GM18520 (cell line): ENCODE data around the gene FKBP9.
A peak's percentile ranks its signal among the peaks of the same experiment; 100 is the strongest.
"Not testable (repeated sequence)": the region's sequence is repeated elsewhere in the genome, so short reads cannot be mapped to it uniquely, and the experiment has no call there.

ENCODE experiments used
- ATAC-seq: cut with Tn5 transposase; IDR thresholded peaks from one replicate; pipeline ENCODE4 v1.9.1; 2021; ENCODE audit not compliant: unreplicated experiment

FKBP9 gene, protein sequence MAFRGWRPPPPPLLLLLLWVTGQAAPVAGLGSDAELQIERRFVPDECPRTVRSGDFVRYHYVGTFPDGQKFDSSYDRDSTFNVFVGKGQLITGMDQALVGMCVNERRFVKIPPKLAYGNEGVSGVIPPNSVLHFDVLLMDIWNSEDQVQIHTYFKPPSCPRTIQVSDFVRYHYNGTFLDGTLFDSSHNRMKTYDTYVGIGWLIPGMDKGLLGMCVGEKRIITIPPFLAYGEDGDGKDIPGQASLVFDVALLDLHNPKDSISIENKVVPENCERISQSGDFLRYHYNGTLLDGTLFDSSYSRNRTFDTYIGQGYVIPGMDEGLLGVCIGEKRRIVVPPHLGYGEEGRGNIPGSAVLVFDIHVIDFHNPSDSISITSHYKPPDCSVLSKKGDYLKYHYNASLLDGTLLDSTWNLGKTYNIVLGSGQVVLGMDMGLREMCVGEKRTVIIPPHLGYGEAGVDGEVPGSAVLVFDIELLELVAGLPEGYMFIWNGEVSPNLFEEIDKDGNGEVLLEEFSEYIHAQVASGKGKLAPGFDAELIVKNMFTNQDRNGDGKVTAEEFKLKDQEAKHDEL

DNA sequence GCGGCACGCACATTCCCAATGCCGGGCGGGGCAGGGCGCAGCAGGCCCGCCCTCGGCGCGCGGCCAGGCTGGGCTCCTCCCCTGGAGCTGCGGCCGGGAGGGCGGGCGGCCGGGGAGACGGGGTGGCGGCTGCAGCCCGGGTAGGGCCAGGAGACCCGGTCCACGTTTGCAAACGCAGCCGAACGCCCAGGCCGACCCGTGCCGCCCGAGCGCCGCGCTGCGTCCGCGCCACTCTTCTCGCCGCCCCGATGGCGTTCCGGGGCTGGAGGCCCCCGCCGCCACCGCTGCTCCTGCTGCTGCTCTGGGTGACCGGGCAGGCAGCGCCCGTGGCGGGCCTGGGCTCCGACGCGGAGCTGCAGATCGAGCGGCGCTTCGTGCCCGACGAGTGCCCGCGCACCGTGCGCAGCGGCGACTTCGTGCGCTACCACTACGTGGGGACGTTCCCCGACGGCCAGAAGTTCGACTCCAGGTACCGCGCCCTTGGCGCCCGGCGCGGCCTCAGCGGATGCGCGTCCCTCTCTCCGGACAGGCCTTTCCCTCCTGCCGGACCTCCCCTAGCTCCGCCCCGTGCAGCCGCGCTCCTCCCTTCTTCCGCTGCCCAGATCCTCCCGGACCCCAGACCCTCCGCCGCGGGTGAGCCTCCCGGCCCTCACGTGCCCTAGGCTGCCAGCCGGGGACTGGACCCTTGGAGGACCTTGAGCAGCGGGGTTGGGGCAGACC is at the start of gene FKBP9:
FKBP9 (plus strand) TSS at position 115 of the 720 bp plus-strand sequence; CDS start at position 249, 134 bp downstream.
- no peak for ATAC-seq

DNA sequence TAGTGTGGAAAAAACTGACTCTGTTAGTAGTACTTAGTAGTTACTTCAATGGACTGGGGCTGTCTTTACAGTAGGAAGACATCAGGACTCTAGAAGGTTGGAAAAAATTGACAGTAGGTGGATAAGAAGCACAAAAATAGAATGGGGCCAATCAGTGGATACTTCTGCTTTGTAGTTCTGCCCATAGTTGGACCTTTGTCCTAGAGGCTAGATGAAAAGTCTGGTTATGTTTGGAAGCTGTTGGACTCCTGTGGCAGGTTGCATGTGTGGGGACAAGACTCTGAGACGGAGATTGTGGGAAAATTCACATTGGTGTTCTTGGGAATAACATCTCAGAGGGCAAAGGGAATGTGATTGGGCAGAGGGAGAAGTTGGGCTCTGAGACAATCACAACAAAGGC is 47.0 kb upstream of the FKBP9 start:
- no peak for ATAC-seq

DNA sequence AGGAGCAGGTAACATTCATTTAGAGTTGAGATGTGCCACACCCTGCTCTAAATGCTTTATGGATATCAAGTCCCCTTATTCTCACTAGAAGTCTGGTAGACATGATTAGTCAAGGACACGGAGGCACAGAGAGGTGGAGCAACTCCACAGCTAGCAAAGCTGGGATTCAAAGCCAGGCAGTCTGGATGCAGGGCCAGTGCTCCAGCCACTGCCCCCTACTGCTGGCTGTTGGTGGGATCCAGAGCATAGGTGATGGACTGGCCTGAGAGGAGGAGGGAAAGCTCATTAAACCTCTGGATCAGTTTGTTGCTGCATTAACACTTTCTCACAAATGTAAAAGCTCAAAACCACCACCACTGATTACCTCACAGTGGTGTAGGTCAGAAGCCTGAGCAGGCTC is 43.1 kb upstream of the FKBP9 start:
- ATAC-seq = no peak

DNA sequence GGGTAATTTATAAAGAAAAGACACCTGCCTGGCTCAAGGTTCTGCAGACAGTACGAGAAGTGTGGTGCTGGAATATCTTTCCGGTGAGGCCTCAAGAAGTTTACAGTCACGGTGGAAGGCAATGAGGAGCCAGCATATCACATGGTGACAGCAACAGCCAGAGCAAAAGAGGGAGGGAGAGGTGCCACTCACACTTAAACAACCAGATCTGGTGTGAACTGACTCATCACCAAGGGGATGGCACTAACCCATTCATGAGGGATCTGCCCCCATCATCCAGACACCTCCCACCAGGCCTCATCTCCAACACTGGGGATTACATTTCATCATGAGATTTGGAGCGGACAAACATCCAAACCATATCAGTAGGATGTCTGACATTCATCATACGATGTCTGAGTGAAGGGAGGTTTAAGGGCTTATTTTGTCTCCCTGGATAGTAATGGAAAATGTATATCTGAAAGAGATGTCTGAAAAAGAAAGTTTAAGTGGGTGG is 42.2 kb upstream of the FKBP9 start:
- no peak for ATAC-seq

DNA sequence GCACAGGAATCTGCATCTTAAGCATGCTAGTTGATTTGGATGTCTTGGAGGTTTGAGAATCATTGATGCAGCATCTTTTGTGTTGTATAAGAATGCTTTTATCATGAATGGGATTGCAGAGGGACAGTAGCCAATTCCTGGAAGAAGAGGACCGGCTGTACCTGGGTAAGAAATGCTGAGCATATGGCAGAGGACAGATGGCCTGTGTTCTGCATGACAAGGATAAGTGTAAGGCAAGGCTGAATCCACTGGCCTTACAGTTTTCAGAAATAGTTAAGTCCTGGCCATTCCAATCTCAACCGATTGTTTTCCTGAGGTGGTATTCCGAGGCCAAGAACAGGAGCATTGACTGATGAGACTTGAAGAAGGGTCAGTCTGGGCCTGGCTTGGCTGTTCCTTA is 41.2 kb upstream of the FKBP9 start:
- ATAC-seq = no peak

DNA sequence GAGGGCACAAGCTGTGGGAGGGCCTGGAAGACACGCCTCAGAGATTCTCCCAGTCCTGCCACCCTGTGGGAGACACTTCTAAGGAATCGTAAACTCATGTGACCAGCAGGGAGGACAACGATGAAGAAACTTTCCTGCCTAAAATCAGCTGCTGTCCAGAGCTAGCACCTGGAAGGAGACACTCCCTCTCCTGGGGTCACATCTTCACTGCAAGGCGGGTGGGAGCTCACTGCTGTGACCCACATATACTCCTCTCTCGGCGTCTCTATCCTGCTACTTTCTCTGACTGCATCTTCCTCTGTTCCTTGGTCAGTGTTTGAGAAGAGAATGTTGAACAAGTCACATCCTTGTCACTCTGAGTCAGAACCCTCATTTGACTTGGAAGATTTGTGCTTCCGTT is 40.2 kb upstream of the FKBP9 start:
- not testable (repeated sequence) for ATAC-seq

DNA sequence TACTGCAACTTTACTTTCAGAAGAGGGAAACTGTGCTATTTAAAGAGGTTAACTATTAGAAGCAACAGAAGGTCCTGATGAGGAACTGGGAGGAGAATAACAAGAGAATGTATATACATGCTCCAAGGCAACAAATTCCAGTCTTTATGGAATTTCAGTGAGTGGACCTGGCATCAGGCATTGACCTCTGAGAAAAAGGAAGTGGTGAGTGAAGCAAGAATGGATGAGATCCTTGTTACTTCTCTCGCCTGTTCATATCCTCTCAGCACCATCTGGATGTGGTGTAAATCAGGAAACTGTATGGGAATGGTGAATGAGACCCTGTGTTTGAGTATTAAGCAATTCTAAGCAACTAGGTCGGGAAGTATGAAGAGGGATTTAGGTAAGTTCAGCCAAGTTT is 35.3 kb upstream of the FKBP9 start:
- no peak for ATAC-seq

DNA sequence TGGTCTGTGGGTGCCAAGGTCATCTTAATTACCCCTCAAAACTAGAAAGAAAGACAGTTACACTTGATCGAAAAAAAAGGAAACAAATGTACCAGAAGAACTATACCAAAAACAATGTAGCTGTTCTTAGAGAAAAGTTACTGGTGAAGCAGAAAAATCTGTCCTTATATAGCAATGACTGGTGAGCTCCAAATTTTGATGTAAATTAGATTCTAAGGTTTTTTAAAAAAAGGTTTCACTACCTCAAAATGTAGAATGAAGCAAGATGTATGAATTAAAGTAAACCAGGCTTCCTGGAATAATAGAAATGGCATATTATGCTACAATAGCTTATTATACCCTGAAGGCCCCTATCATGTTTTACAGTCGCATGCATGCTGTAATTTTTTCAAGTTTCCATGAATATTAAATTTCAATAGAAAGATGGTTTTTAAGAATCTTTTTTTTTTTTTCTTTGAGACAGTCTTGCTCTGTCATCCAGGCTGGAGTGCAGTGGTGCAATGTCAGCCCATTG is 28.4 kb upstream of the FKBP9 start:
- ATAC-seq = no peak

DNA sequence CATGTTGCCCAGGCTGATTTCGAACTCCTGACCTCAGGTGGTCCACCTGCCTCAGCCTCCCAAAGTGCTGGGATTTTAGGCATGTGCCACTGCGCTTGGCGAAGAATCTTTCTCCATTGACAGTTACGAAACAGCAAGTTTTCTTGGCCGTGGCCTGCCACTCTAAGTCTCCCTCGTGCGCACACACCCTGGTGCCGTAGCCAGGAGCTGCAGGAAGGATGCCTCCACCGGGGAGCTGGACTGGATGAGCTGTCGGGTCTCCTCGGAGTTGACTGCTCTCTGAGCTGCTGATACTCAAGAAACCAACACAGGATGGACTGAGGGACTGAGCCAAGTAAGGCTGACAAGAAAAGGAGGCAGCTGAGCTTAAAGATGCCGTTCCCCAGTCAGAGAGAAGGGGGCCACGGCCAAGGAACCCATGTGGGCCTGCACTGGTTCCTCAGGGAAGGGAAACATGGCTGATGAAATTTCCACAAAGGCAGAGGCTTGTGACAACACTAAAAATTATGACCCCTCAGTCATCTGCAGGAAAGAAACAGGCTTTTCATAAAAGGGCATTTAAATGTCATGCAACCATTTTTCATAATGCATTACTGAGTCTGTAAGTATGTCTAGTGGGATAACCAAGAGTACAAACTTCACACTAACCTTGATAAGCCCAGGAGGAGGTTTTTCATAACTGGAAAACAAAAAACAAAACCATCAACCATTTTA is 27.7 kb upstream of the FKBP9 start:
- no peak for ATAC-seq

DNA sequence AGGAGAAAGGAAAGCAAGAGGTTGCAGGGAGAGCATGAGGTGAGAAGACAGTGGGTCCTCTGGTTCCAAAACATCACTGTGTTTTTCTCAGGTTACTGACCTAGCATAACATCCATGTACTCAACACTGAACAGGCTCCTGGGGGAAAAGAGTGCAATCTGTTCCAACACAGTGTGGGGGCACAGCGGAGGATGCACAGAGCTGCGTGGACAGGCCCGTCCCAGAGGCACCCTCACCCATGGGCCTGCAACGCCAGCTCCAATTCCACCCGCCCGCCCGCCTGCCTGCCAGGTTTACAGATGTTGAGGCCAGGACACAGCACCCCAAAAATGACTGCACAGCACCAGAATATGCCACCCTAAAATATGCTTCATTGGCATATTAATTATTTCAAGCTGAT is 26.9 kb upstream of the FKBP9 start:
- ATAC-seq = no peak

DNA sequence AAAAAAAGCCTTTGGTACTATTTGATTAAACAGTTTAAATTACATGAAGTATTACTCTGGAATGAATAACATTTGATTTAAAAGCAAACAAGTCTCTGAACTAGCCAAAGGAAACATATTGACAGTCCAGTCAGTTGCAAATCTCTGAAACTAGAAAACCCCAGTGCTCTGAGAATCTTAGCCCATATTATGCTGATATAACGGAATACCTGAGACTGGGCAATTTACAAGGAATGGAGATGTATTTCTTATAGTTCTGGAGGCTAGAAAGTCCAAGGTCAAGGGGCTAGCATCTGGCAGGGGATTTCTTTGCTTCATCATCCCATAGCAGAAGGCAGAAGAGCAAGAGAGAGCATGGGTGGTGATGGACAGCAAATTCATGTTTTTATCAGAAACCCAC is 21.7 kb upstream of the FKBP9 start:
- ATAC-seq = no peak

DNA sequence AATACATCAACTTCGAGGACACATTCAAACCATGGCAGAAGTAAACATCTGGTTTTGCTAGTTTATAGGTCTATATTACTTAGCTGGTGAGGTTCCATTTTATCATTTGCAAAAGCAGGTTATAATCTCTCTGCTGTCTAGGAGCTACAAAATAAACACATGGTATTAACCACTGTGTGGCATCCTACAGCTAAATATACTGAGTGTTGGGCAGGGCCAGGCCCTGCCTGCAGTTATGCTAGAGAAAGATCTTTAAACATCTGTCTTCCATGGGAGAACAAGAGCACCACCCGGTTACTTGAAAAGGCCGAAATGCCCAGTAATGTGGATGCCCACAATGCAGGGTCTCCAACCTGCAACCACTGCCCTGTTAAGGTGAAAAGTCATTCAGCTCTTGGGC is 20.6 kb upstream of the FKBP9 start:
- no peak for ATAC-seq

DNA sequence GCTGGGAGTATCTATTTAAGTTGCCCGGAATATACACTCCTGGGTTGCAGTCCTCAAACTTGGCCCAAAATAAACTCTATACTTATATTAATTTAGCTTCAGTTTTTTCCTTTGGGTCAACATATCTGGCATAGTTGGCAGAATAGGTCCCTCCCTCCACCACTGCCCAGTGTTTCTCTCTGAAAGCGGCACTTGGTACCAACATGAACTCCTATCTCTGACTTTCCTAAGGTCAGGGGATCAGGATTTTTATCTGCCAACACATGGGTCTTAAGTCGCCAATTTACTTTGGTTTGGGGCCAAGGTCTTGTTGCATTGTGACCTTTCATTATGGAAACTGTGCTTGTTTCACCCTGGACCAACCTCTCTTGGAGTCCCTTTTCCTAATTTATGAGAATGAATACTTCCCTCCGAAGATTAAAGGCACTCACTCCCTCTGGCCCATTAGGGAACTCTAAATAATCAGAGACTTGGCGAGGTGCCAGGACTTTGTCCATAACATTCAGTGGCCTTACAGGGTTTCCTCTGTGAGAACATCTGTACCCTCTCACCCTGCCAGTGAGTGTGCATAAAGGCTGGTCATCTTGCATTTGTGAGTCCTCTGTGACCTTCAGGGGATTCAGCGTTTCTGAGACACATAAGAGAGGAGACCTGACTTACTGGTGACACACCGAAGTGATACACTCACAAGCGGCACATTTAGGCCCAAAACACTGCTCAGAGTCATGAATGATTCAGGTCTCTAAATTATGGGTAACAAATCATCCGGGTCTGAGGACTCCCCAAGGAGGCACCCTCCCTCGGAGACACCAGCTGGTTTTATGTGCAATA is 19.7 kb upstream of the FKBP9 start:
- ATAC-seq = no peak

DNA sequence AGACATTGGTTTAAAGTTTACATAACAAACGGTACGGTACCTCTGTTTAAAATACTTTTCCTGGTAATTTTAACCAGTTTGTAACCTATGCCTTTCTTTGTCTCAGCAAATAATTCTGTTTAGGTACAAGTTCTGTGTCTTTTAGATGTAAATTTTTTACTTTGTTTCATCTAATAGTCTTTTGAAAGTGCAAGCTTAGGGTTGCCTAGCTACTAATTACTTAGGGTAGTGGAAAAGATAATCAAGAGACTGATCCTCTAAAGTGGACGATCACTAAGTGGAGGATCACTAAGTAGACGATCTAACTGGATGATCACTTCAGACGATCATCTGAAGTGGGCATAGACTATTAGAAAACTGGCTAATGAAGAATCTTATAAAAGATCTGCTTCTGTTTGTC is 16.1 kb upstream of the FKBP9 start:
- ATAC-seq = no peak

DNA sequence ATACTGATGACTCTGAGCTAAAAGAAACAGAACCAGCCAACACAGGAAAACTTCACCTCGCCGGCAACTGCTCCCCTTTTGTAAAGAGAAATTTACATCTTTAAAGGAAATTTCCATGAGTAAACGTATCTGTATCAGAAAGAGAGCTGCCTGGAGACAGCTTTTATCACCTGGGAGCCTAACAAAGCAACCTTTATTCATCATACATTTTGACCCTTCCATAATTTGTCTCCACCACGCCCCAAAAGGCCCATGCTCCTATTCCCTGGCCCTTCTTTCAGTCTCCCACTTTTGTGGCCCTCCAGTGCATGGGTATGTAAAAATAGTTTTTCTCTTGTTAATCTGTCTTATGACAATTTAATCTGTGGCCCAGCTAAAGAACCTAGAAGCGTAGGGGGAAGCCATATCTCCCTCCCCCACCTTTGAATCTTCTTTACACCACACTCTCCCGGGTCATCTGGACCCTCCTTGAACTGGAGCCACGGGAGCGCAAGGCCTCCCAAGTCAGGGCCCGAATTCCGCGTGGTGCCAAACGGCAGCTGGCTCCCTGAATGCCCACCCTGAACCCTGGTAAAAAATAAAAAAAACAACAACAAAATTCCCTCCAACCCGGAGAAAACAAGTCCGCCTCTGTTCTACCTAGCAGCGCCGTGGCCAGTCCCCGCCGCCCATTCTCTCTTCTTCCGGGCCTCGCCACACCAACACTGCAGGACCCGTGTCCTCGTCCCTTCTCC is 15.4 kb upstream of the FKBP9 start:
- ATAC-seq = no peak

DNA sequence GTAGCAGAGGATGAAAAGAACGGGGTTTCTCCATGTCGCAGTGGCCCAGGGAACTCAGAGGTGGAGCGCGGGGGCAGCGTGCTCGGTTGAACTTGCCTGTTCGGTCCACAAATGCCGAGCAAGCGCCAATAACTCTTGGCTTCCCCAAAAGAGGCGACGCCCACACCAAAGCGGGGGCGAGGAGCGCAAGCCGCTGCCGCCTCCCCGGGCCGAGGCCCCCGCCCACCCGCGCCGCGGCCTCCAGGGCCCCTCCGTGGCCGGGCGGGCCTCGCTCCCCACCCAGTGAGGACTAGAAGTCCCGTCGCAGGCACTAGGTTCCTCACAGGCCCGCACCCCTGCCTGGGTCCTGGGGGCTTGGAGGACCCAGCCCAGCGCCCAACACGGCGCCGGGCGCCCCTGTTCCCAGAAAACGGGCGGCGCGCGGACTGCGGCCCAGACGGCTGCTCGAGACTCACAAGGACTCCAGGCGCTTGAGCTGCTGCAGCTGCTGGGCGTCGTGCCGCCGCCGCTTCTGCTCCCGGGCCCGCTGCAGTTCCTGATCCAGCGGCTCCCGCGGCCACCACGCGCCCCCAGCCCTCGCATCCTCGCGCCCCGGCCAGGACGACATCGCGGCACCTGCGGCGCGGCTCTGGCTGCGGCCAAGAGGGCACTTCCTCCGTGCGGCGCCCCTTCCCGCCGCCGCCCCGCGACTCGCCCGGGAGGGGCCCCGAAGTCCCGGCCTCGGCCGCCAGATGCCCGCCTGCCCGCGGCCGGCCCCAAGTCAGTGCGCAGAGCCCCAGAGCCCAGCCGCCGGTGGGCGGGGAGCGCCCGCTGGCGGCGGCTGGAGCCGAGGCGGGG is 14.6 kb upstream of the FKBP9 start:
- ATAC-seq = peak; percentile 72

DNA sequence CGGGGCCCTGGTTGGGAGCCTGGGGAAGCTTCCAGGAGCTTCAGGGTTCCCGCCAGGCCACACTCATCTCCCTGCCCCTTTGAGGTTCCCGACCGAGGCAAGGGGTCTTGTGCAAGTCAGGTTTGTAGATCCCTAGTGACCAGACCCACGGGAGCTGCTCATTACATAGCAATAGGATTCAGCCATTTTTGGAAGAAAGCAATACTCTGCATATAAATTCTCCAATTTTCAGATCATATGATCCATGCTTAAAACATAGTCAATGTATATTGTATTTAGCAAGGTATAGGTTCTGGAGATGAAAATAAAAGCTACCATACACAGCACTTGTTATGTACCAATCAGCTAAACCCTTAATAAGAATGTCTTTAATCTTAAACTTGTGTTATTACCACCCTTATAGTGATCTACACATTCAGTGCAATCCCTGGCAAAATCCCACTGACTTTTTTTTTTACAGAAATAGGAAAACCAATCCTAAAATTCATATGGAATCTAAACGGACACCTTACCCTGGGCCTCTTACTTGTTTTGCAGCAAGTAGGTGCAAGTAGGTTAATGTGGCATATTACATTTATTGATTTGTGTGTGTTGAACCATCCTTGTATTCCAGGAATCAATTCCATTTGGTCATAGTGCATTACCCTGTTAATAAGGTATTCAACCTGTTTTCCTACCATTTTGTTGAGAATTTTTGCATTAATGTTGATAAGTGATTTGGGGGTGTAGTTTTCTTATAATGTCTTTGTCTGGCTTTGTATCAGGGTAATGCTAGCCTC is 13.8 kb upstream of the FKBP9 start:
- no peak for ATAC-seq

DNA sequence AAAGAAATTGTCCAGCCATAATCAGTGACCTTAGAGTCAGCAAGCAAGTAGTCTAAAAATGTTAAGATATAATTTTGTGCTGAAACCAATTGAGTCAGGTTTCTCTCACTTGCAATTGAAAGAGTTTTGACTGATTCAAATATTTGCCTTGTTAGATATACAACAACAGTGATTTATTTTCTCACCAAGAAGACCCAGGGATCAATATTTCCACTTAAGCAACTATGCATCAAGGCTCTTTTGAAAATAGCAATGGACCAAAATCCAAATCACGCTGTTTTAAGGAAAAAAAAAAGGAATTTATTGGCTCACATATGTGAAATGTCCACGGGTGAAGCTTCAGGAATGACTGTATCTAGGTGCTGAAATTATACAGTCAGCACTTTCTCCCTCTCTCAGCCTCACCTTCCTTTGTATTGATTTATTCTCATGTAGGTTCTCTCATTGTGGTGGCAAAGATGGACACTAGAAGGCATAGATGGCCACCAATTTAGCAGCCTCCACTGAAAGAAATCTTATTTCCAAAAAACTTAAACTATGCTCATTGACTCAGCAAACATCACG is 9.7 kb upstream of the FKBP9 start:
- no peak for ATAC-seq
